ENCODE data around the gene REV3L. TPM values are rescaled to one million over a fixed set of nuclear protein-coding genes. Genes with fewer than 3 reads are reported as not detected.

REV3L gene
- total and polyA plus RNA-seq, 9 of the 15 experiments (the other 6 are each of a cell fraction or from before 2014, with no cell fraction given) = 5.5 to 24.4 (median 14.4) TPM

- TF ChIP-seq ZNF146 (CRISPR knock-in tag; IDR thresholded peaks at IDR 0.05; ENCODE audit: unreplicated experiment) (no peak), ZNF165 (CRISPR knock-in tag; IDR thresholded peaks at IDR 0.05; ENCODE audit: borderline replicate concordance) (no peak), PHB2 (IDR thresholded peaks at IDR 0.05; ENCODE audit: low read depth) (no peak), ZNF79 (CRISPR knock-in tag; IDR thresholded peaks at IDR 0.05; ENCODE audit: low read depth) (no peak), NKRF (IDR thresholded peaks at IDR 0.05; ENCODE audit: borderline replicate concordance) (peak; percentile 36; the same call in 1 of the 2 replicates), ZNF444 (CRISPR knock-in tag; IDR thresholded peaks at IDR 0.05) (no peak), CBFB (CRISPR knock-in tag; IDR thresholded peaks at IDR 0.05) (no peak; the same call in 1 of the 2 replicates), TRIM28 (IDR thresholded peaks at IDR 0.05) (no peak), ZNF830 (CRISPR knock-in tag; IDR thresholded peaks at IDR 0.05) (no peak), ZNF318 (IDR thresholded peaks at IDR 0.05; ENCODE audit: borderline replicate concordance in 1 of 2, low read depth in 1 of 2) (no peak), PKNOX1 (IDR thresholded peaks at IDR 0.05) (0 out of 2 replicates have a peak, but pooled peaks have one; percentile 7), HDAC8 (tag; IDR thresholded peaks at IDR 0.05) (no peak; the same call in 1 of the 2 replicates)
- TF ChIP-seq, protein P1, sequence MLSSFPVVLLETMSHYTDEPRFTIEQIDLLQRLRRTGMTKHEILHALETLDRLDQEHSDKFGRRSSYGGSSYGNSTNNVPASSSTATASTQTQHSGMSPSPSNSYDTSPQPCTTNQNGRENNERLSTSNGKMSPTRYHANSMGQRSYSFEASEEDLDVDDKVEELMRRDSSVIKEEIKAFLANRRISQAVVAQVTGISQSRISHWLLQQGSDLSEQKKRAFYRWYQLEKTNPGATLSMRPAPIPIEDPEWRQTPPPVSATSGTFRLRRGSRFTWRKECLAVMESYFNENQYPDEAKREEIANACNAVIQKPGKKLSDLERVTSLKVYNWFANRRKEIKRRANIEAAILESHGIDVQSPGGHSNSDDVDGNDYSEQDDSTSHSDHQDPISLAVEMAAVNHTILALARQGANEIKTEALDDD (IDR thresholded peaks at IDR 0.05) = peak; percentile 58; the same call in 1 of the 2 replicates
Observed at GRCh38 chr6:111259089-111259831, 223.8 kb downstream of the REV3L start (continued).
